Gastrocnemius medialis (tissue), 4 donors: ENCODE results near the gene GPR55.

Experiments
- CTCF ChIP-seq, 5 experiments: fragments of 450-650 bp in 3 of 5; fragments of 200-600 bp in 2 of 5; sonication (generic) in 2 of 5; IDR thresholded peaks in 4 of 5; conservative IDR thresholded peaks in 1 of 5; 1 replicate in 4 of 5; 2 replicates in 1 of 5; pipeline ENCODE4 v1.5.1; 2016 to 2019; ENCODE audit warnings: antibody characterized with exemption in 5 of 5, mild to moderate bottlenecking in 3 of 5, moderate library complexity in 3 of 5
- POLR2A ChIP-seq, 2 donors: fragments of 450-650 bp; IDR thresholded peaks; one replicate each; pipeline ENCODE4 v1.6.1; 2017; ENCODE audit warnings: antibody characterized with exemption in 2 of 2, mild to moderate bottlenecking in 2 of 2, moderate library complexity in 2 of 2

GRCh38 chr2:230942371-230942770 lies 17.3 kb upstream of the GPR55 start:
- TF ChIP-seq CTCF (IDR thresholded peaks at IDR 0.05 in 4 of 5, conservative IDR thresholded peaks at IDR 0.05 in 1 of 5) (no peak), POLR2A (IDR thresholded peaks at IDR 0.05) (no peak)
